Loucy (cell line): ENCODE data around the gene SKAP2.

Source experiments
- H2AFZ ChIP-seq: fragments of 200-600 bp; sonication (generic); 2 replicates; pipeline ENCODE4 v1.6.0; 2016; ENCODE audit warnings: antibody characterized with exemption, mild to moderate bottlenecking, low read length, moderate library complexity
- H3F3A ChIP-seq: fragments of 200-600 bp; 2 replicates; pipeline ENCODE4 v1.6.0; 2016; ENCODE audit warnings: antibody characterized with exemption, low read depth, mild to moderate bottlenecking
- H3K27me3 ChIP-seq: fragments of 200-600 bp; sonication (generic); 2 replicates; pipeline ENCODE4 v1.6.1; 2014; ENCODE audit warnings: low read length, mild to moderate bottlenecking; ENCODE audit not compliant: insufficient read depth, poor library complexity, severe bottlenecking
- H3K36me3 ChIP-seq: fragments of 200-600 bp; sonication (generic); 2 replicates; pipeline ENCODE4 v1.6.1; 2016; ENCODE audit warnings: low read length; ENCODE audit not compliant: insufficient read depth
- H3K4me1 ChIP-seq: fragments of 200-600 bp; sonication (generic); 2 replicates; pipeline ENCODE4 v1.5.1; 2014; ENCODE audit warnings: low read length, mild to moderate bottlenecking; ENCODE audit not compliant: insufficient read depth, poor library complexity, severe bottlenecking
- H3K4me2 ChIP-seq: fragments of 200-600 bp; sonication (generic); 2 replicates; pipeline ENCODE4 v1.6.0; 2014; ENCODE audit warnings: antibody characterized with exemption, low read length, low read depth, mild to moderate bottlenecking; ENCODE audit not compliant: poor library complexity, severe bottlenecking
- H3K4me3 ChIP-seq: fragments of 200-600 bp; sonication (generic); 2 replicates; pipeline ENCODE4 v1.5.1; 2014; ENCODE audit warnings: low read length, mild to moderate bottlenecking, mixed read lengths; ENCODE audit not compliant: poor library complexity, severe bottlenecking
- H3K79me2 ChIP-seq: fragments of 200-600 bp; sonication (generic); 2 replicates; pipeline ENCODE4 v1.6.1; 2014; ENCODE audit warnings: low read length; ENCODE audit not compliant: insufficient read depth
- H3K9ac ChIP-seq: fragments of 200-600 bp; sonication (generic); 2 replicates; pipeline ENCODE4 v1.6.0; 2014; ENCODE audit warnings: mild to moderate bottlenecking, low read depth, low read length, moderate library complexity; ENCODE audit not compliant: poor library complexity, severe bottlenecking
- H3K9me2 ChIP-seq: fragments of 200-600 bp; sonication (generic); replicated peaks from 2 replicates; pipeline ENCODE4 v1.6.1; 2016; ENCODE audit warnings: low read depth, low read length, mixed read lengths
- H3K9me3 ChIP-seq: fragments of 200-600 bp; sonication (generic); 2 replicates; pipeline ENCODE4 v1.6.1; 2014; ENCODE audit warnings: mild to moderate bottlenecking, antibody characterized with exemption, low read length, low read depth; ENCODE audit not compliant: insufficient read depth
- H4K20me1 ChIP-seq: fragments of 200-600 bp; sonication (generic); 2 replicates; pipeline ENCODE4 v1.6.0; 2014; ENCODE audit warnings: antibody characterized with exemption, low read length, mild to moderate bottlenecking; ENCODE audit not compliant: insufficient read depth, poor library complexity, severe bottlenecking
- CTCF ChIP-seq: fragments of 200-600 bp; sonication (generic); conservative IDR thresholded peaks from 2 replicates; pipeline ENCODE4 v1.5.1; 2014; ENCODE audit warnings: mild to moderate bottlenecking, antibody characterized with exemption, low read length
- EZH2phosphoT487 ChIP-seq: fragments of 200-600 bp; IDR thresholded peaks from 2 replicates; pipeline ENCODE4 v1.6.1; 2018; ENCODE audit warnings: antibody characterized with exemption, mild to moderate bottlenecking, moderate library complexity, borderline replicate concordance

SKAP2 gene

GRCh38 chr7:26620352-26620751 lies 244.0 kb downstream of the SKAP2 start:
- Histone ChIP-seq H2AFZ (no peak overlapping the region), H3K4me1 (no peaks in the 10 kb centered on the region), H3K9me2 (no peaks in the 10 kb centered on the region), H3F3A (no peaks in the 10 kb centered on the region), H3K79me2 (no peaks in the 10 kb centered on the region), H4K20me1 (no peaks in the 10 kb centered on the region), H3K4me3 (no peak overlapping the region), H3K36me3 (no peaks in the 10 kb centered on the region), H3K27me3 (no peaks in the 10 kb centered on the region), H3K9ac (no peak overlapping the region), H3K4me2 (no peak overlapping the region), H3K9me3 (no peaks in the 10 kb centered on the region)
- no peak for TF ChIP-seq EZH2phosphoT487
- TF ChIP-seq CTCF, result peak; percentile 34; the same call in 1 of the 2 replicates

- Histone ChIP-seq H3K36me3 (no peaks in the 10 kb centered on the region), H2AFZ (no peak overlapping the region), H3K4me2 (no peak overlapping the region), H3K9me3 (no peaks in the 10 kb centered on the region), H3K9me2 (no peaks in the 10 kb centered on the region), H3K4me3 (no peak overlapping the region), H3K79me2 (no peaks in the 10 kb centered on the region), H4K20me1 (no peaks in the 10 kb centered on the region), H3K4me1 (no peaks in the 10 kb centered on the region), H3F3A (no peaks in the 10 kb centered on the region), H3K27me3 (no peaks in the 10 kb centered on the region), H3K9ac (no peak overlapping the region)
- TF ChIP-seq EZH2phosphoT487 (no peak), CTCF (no peak)
These were observed 244.9 kb downstream of the SKAP2 start for GRCh38 chr7:26619348-26619984.

GRCh38 chr7:26618898-26619297 lies 245.5 kb downstream of the SKAP2 start:
- TF ChIP-seq EZH2phosphoT487, result no peak
- TF ChIP-seq CTCF, result no peak
- no peak overlapping the region for H3K9ac ChIP-seq
- no peaks in the 10 kb centered on the region for H3K27me3 ChIP-seq
- no peaks in the 10 kb centered on the region for H4K20me1 ChIP-seq
- H3F3A ChIP-seq, result no peaks in the 10 kb centered on the region
- H3K36me3 ChIP-seq, result no peaks in the 10 kb centered on the region
- no peaks in the 10 kb centered on the region for H3K9me2 ChIP-seq
- H3K9me3 ChIP-seq, result no peaks in the 10 kb centered on the region
- H3K79me2 ChIP-seq, result no peaks in the 10 kb centered on the region
- H3K4me2 ChIP-seq, result no peak overlapping the region
- no peaks in the 10 kb centered on the region for H3K4me1 ChIP-seq
- H2AFZ ChIP-seq, result no peak overlapping the region
- no peak overlapping the region for H3K4me3 ChIP-seq
